ENCODE results near the gene RHAG. TPM values are rescaled to one million over a fixed set of nuclear protein-coding genes. Genes with fewer than 3 reads are reported as not detected.

The RHAG gene
- total RNA-seq, 1 donor from 2014 or later, result not detected

DNA sequence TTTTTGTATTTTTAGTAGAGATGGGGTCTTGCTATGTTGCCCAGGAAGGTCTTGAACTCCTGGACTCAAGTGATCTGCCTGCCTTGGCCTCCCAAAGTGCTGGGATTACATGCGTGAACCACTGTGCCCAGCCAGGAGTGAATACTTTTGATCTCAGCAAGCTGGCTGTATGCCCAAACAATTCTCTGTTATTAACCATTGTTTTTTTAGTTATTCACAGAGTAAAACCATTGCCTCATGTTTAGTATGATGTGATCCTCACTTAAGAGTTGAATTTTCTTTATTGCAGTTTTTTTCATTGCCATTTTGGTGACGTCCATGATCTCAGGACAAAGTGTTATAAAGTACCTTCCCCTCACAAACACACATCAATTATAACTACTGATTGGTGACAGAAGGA lies 71.4 kb downstream of the RHAG start:
- DNase-seq (ENCODE audit: low read depth, low spot score), result no peak

DNA sequence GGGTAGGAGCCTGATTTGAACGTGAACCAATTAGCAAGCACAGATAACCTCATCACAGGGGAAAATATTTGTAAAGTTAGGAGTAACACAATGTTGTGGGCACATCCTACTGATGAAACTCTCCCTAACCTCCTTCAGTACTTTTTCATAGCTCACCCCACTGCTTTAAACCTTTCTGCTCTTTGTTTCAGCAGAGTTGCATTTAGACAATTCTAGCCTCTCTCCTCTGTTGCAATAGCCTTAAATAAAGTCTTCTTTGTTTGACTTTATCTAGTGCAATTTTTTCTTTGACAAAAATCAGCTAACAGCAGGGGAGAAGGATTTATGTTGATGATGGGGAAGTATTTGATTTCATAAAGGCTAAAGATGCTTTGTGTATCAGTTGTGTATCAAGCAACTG lies 72.1 kb downstream of the RHAG start:
- no peak for DNase-seq (ENCODE audit: low read depth, low spot score)

DNA sequence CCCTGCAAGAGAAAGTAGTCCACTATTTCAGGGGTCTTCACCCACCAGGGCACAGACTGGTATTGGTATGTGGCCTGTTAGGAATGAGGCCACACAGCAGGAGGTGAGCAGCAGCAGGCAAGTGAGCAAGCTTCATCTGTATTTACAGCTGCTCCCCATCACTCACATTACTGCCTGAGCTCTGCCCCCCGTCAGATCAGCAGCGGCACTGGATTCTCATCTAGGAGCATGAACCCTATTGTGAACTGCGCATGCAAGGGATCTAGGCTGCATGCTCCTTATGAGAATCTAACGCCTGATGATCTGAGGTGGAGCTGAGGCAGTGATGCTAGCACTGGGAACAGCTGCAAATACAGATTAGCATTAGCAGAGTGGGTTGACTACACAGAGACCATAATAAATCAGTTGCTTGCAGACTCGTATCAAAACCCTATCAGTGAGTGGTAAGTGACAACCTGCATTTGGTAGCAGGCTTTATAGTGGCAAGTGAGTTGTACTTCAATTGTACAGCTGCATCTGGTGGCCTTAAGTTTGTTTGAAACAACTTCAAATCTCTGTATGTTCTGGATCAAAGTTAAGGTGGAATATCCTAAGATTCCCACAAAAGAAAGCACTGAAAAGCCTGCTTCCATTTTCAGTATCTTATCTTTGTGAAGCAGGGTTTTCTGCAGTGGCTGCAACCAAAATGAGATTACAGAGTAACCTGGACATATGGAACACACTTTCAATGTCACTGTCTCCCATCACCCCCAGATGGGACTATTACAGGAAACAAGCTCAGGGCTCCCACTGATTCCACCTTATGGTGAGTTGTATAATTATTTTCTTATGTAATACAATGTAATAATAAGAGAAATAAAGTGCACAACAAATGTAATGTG lies 73.4 kb downstream of the RHAG start:
- DNase-seq (ENCODE audit: low read depth, low spot score), result no peak

DNA sequence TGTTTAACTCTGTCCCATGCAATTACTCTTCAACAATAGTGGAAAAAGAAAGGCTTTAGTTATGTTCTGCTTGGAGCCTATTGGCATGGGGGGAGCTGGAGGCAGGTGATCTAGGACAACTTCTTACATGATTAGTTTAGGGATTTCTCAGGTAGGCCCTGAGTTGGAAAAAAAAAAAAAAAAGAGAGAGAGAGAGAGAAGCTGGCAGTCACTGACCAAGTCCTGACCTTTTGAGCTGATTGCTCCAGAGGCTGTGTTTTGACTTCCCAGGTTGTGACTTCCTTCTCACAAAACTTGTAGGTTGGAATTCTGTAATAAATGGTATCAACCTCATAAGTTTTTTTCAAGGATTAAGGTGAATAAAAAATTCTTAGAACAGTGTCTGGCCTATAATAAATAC lies 78.4 kb downstream of the RHAG start:
- no peak for DNase-seq (ENCODE audit: low read depth, low spot score)

DNA sequence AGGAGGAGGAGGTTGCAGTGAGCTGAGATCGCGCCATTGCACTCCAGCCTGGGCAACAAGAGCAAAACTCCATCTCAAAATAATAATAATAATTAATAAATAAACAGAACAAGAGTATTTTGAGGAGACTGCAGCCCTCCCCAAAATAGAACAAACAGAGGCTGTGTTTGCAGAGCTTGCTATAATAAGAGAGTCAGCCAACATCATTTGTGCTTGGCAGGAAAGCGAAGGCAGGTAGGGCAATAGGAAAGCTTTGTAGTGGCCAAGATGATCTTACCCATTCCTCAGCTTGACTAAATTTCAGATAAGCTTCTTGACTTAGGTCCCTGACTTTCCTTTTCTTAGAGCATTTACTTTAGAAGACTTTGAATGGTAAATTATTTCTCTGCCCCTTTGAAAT lies 79.5 kb downstream of the RHAG start:
- DNase-seq (ENCODE audit: low read depth, low spot score), result no peak

DNA sequence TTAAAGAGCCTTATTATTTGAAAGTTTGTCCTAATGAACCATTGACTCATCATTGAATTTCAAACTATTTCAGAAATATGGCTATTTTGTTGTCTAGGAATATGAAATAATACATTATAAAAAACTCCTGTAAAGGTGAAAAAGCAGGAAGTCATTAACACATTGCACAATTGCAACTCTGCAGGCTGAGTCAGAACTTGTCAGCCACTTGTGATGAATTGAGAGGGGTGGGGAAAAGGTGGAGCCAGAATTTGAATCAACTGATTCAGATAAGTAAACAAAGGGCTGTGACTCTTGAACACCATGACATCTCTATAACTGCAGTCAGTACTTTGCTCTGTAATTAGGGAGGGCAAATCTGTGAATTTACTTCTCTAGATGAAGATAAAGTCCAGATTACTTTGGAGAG lies 80.2 kb downstream of the RHAG start:
- peak; percentile 86 for DNase-seq (ENCODE audit: low read depth, low spot score)

DNA sequence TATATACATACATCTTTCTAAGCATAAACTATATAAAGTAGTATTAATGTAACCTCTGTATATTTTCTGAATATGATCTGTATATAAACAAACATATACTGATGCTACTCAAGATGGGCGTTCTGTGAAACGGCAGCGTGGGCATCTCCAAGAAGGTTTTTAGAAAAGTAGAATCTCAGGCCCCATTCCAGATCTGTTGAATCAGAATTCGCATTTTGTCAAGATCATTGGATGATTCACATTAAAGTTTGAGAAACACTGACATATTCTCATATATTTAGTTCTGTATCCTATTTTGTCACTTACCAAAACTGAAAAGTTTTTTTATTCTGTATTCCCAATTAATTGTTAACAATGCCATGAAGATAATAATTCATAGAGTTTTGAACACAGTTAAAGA lies 80.7 kb downstream of the RHAG start:
- DNase-seq (ENCODE audit: low read depth, low spot score), result no peak

Other genes starting within 250 kb of the RHAG start
- gene MMUT, start 173.6 kb downstream of the RHAG start, total RNA-seq, result 14.3 and 16.4 TPM in 2 replicates
- 6.3 and 8.2 TPM in 2 replicates for gene CENPQ, start 173.5 kb downstream of the RHAG start, total RNA-seq
- gene GLYATL3, start 136.9 kb downstream of the RHAG start, total RNA-seq, result not detected in 2 replicates
- 2.8 and 6.0 TPM in 2 replicates for gene C6orf141, start 86.2 kb downstream of the RHAG start, total RNA-seq
- gene CRISP2, start 76.7 kb upstream of the RHAG start, total RNA-seq, result not detected in 2 replicates
- not detected in 2 replicates for gene CRISP3, start 107.5 kb upstream of the RHAG start, total RNA-seq
- gene PGK2, start 150.4 kb upstream of the RHAG start, total RNA-seq, result not detected in 2 replicates
- not detected in 2 replicates for gene CRISP1, start 229.7 kb upstream of the RHAG start, total RNA-seq

All from pulmonary artery endothelial cell (primary cell).